GM19372 (cell line): ENCODE data around the gene BRD2.
A peak's percentile ranks its signal among the peaks of the same experiment; 100 is the strongest.

ENCODE experiments used
- ATAC-seq: cut with Tn5 transposase; IDR thresholded peaks from one replicate; pipeline ENCODE4 v1.9.1; 2021; ENCODE audit warnings: mild to moderate bottlenecking, low read depth, moderate library complexity; ENCODE audit not compliant: unreplicated experiment

Gene BRD2

DNA sequence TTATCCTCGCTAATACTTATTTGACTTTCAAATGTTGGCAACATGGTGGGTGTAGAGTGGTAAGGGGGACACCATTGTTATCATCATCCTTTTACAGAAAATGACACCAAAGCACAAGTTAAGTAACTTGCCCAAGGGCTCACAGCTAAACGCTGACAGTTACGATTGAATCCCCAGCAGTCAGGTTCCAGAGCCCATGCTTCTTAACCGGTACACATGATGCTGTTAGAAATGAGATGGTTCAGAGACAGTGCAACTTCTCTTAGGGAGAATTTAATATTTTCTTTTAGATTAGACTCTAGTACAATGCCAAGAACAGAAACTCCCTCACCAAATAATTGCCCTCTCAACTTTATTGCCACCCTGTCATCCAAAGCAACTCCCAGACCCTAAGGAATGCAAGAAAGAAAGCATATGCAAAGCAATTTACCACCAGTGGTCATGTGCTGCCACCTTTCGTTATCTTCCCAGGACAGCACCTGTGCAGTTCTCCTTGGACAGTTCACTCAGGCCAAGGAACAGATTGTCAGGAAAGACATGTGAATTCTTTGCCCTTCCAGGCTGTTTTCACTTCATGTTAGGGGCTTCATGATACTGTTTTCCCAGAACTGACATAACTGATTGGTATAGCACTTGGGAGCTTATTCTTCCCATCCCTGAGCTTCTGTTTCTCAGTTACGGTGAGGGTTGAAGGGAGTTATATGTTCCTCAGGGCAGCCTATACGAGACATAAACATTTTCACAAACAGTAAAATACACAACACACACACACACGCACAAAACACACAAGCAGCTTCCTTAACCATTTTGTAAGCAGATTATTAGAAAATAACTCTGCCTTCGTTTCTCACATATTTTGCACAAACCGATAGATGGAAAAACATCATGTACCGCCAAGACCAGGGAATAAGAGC, 20.6 kb upstream of the BRD2 start:
- ATAC-seq, result no peak

DNA sequence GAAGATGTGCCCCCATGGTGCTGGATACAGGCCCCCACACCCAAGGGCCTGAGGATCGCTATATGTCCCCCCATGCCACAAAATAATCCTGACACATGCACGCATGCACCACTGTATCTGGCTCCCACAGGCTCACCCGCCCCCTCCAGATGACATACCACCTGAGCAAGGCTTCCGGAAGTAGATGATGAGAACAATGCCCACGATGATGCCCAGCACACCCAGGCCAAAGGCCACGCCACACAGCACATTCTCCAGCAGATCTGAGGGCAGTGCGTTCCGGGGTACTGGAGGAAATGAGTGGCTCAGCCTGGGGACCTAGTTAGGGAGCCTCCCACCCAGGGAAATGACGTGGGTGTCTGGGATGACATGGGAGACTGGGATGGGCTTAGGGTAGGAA, 19.3 kb upstream of the BRD2 start:
- no peak for ATAC-seq

DNA sequence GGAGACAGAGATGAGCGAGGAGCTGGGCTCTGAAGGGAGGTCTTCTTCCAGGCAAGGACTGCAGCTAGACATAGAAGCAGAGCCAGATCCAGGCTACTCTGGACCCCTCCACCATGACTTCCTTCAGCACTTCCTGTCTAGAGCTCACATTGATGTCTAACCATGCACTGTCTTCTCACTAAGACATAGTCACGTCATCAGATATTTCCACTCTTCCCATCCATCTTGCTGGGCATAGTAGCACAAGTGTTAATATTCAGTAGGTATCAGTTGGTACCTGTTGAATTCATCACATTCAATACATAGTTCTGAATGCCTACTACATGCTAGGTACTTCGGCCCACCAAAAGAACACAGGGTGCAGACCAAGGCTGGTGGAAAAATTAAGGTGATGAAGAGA, 18.4 kb upstream of the BRD2 start:
- ATAC-seq, result no peak

GRCh38 chr6:32950449-32950848, 17.9 kb upstream of the BRD2 start:
- ATAC-seq, result no peak

DNA sequence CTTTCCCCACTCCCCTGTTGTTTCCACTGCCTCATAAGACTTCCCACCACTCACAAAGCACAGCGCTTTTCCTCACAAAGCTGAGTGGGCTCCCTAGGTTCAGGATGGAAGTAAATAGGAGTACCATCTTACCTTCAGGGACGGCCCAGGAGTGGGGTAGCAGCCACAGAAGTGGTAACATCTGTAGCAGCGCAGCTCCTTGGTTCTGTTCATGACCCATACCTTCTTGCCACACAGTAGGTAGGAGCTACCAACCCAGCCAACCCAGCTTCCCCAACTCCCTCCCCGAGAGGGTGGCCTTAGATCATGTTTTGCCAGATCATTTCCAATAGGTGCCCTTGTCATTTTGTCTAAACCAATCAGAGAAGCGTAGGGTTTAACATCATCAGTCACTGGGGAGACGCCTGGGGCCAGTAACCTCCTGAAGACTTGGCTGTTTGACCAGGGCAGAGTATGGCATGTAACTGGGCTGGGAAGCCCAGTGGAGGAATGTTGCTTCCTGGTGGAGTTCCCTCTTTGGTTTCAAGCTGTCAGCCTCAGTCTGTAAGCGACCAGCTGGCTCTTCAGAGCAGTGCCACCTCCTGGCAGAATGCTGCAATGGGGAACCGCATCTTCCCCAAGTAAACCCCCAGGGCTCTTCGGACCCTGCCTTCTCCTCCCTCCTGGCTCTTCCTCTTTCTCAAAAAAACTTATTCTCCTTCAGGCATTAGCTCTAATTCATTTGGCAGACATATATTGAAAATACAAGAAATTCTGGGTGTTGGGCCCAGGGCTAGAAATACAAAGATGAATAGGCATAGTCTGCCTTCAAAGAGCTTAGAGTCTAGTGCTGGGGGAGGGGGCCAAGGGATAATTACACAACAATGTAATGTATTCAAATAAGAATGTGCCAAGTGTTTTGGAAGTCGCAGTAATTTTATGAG, 15.3 kb upstream of the BRD2 start, which contains the start of gene HLA-DMA:
TSS of gene HLA-DMA (minus strand) at position 281 of the 923 bp plus-strand sequence. CDS start at position 220, 61 bp downstream.
- peak; percentile 87 for ATAC-seq

DNA sequence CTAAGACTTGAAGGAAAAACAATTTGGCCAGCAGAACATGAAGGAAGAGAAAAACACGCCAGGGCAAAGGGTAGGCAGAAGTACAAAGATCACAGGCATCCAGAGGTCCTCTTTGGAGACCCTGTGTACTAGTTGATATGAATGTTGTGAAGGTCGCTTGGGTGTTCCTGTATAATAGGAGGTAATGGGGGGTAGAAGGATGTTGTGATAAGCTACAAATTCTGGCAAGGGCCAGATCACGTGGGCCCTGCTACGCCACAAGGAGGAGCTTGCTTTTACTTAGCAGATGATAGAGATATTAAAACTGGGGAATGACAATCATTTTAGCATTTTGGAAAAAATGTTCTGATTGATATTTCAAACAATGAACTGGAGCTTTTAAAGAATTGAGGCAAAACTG, 14.6 kb upstream of the BRD2 start:
- ATAC-seq, result no peak

- ATAC-seq, result no peak
Observed at GRCh38 chr6:32954267-32954666, 14.1 kb upstream of the BRD2 start.

- ATAC-seq, result no peak
Observed at GRCh38 chr6:32954986-32955802, 13.2 kb upstream of the BRD2 start.

GRCh38 chr6:32956176-32956575, 12.2 kb upstream of the BRD2 start:
- ATAC-seq, result no peak

- ATAC-seq, result no peak
Observed at GRCh38 chr6:32960563-32960962, 7.8 kb upstream of the BRD2 start.

GRCh38 chr6:32962213-32962826, 6.1 kb upstream of the BRD2 start:
- ATAC-seq, result no peak

- ATAC-seq, result no peak
Observed at GRCh38 chr6:32963866-32964265, 4.5 kb upstream of the BRD2 start.

DNA sequence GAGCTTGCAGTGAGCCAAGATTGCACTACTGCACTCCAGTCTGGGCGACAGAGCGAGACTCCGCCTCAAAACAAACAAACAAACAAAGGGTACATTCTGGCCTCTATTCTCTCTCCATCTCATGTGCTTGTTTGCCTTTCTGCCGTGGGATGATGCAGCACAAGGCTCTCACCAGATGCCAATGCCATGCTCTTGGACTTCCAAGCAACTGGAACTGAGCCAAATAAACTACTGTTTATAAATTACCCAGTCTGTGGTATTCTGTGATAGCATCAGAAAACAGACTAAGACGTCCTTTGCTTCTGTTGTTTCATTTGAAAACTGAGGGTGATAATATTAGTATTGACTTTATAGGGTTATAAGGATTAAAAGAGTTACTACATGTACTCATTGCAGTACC, 3.6 kb upstream of the BRD2 start:
- ATAC-seq, result no peak

DNA sequence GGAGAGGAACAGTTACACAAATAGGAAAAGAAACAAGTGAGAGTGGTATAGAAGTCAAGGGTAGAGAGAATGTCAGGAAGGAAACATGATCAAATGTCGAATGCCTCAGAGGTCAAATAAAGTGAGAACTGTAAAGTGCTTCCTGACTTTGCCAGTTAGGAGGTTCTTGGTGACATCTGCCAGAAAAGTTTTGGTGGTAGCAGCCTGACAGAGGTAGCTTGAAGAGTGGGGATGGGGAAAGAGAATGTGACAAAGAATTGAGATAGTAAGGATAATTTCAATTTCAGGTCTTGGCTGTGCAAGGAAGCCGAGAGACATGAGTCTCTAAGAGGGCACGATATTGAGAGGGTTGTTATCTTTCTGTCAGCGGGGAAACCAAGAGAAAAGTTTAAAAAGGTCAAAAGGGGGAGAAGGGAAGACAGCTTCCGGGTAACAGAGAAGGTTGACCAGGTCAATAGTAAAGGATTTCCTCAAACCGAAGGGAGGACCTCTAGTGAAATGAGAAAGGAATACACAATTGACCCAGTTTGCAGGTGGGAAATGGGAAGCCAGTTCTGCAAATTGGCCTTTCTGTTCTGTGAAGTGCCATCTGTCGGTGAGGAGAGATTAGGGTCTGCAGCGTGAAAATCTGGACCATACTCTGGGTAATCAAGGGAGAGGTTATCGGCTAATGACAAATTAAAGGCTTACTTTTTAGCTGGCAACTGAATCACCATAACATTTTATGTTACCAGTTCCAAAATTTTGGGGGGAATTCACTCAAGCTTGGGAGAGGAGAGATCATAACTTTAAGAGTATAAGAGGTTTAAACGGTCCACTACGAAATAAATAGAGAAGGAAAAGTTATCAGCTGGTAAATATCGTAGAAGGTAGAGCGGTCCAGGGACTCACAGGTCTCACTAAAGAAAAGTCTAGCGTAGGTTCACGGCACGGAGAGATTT, 973 bp upstream of the BRD2 start:
- ATAC-seq, result no peak

GRCh38 chr6:32968867-32969684, 682 bp downstream of the BRD2 start:
- ATAC-seq, result no peak

DNA sequence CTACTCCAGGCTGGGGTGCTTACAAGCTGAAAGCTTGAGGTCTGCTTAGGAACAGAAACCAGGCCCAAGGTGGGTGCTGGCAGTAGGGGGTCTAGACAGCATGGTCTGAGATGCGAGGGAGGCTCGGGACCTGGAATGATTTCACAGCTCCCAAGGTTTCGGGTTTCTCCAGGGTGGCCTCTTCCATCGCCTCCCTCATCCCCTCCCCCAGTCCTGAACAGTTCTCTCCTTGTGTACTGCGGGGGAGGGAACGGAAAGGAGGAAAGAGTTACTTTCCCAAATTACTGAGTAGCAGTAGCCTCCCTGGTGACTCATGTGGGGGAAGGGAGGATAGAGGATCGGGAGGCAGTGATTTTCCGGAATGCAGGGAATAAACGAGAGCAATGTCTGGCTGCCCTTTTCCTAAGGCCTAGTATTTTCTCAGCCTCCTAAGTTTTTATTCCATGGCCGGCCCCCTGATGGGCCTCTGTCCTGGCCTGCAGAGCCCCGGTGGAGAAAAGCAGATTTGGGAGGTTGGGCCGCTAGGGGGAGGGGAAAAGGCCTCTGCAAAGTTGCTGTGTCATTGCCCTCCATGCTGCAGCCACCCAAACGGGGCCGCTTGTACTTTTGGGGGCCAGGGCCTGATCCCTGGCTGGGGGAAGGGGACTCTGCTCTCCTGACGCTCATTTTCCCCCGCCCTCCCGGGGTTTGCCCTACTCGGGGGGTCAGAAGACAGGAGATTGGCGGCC, 1.5 kb downstream of the BRD2 start:
- ATAC-seq, result no peak

DNA sequence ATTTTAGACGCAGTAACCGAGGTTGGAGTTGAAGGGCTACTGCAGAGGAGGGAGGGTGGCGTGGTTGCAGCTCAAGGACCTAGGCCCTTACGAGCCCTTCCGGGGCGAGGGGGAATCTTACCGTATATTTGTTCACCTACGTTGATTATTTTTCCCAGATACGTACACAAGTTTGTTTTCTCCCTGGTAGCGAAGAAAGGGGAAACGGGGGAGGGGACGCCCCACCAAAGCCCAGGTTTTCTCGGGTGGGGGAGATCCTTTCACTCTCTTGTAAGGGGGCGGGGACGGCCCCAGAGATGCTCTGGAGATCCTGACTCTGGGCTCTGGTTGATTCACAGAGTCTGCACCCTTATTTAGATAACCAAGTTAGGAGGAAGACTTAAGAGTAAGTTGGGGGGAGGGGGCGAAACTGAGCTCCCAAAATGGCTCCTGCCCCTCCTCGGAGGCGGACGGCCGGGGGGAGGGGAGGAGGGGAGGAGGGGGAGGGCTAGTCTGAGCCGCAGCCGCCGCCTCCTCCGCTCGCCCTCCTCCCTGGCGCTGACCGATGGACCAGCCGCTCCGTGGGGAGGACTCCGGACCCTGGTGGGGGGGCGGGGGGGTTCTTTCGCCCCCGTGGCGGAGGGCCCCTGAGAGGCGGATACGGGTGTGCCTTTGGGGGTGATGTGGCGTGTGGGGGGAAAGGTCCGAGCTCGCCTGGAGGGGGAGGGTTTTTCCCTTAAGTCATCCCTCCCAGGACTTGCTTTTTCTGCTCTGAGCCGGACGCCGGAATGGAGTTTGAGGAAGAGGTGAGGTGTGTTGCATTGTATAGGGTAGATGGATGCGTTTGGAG, 2.2 kb downstream of the BRD2 start:
- no peak for ATAC-seq
